Superior temporal gyrus (tissue), 1 donor: ENCODE data around the gene GTF3C1.
"Not testable (repeated sequence)": the region's sequence is repeated elsewhere in the genome, so short reads cannot be mapped to it uniquely, and the experiment has no call there.

Experiments
- DNase-seq: peaks from one replicate; pipeline ENCODE4 v3.0.0-alpha.2; 2016; ENCODE audit errors: extremely low spot score

The GTF3C1 gene

GRCh38 chr16:27549746-27550581 is at the start of gene GTF3C1, which contains the start of gene KATNIP:
TSS of gene GTF3C1 (minus strand) at chr16:27549913. CDS start at chr16:27549890, 23 bp downstream.
TSS of gene KATNIP (plus strand) at chr16:27550144. CDS start at chr16:27550171, 27 bp downstream.
- peak; percentile 99 for DNase-seq

GRCh38 chr16:27598931-27599565 is 49.3 kb upstream of the GTF3C1 start:
- DNase-seq, result no peak

- no peak for DNase-seq
These were observed 48.5 kb upstream of the GTF3C1 start for GRCh38 chr16:27598220-27598619.

GRCh38 chr16:27597361-27597760 is 47.6 kb upstream of the GTF3C1 start:
- DNase-seq, result no peak

GRCh38 chr16:27596411-27596810 is 46.7 kb upstream of the GTF3C1 start:
- no peak for DNase-seq

- DNase-seq, result no peak
These were observed 46.3 kb upstream of the GTF3C1 start for GRCh38 chr16:27595993-27596392.

GRCh38 chr16:27595475-27595874 is 45.8 kb upstream of the GTF3C1 start:
- no peak for DNase-seq

- DNase-seq, result no peak
These were observed 42.1 kb upstream of the GTF3C1 start for GRCh38 chr16:27591837-27592236.

GRCh38 chr16:27588057-27588456 is 38.3 kb upstream of the GTF3C1 start:
- no peak for DNase-seq

- no peak for DNase-seq
These were observed 37.0 kb upstream of the GTF3C1 start for GRCh38 chr16:27586711-27587110.

- DNase-seq, result no peak
These were observed 35.5 kb upstream of the GTF3C1 start for GRCh38 chr16:27585200-27585599.

- DNase-seq, result no peak
These were observed 33.9 kb upstream of the GTF3C1 start for GRCh38 chr16:27583634-27584033.

- no peak for DNase-seq
These were observed 33.2 kb upstream of the GTF3C1 start for GRCh38 chr16:27582883-27583282.

GRCh38 chr16:27579087-27579980 is 29.6 kb upstream of the GTF3C1 start:
- no peak for DNase-seq

GRCh38 chr16:27576729-27577128 is 27.0 kb upstream of the GTF3C1 start:
- DNase-seq, result no peak

GRCh38 chr16:27572711-27573110 is 23.0 kb upstream of the GTF3C1 start:
- no peak for DNase-seq

GRCh38 chr16:27571433-27572326 is 22.0 kb upstream of the GTF3C1 start:
- no peak for DNase-seq

GRCh38 chr16:27570986-27571385 is 21.3 kb upstream of the GTF3C1 start:
- DNase-seq, result not testable (repeated sequence)

- DNase-seq, result no peak
These were observed 18.4 kb upstream of the GTF3C1 start for GRCh38 chr16:27568077-27568476.

GRCh38 chr16:27566417-27566816 is 16.7 kb upstream of the GTF3C1 start:
- DNase-seq, result no peak

- DNase-seq, result no peak
These were observed 14.5 kb upstream of the GTF3C1 start for GRCh38 chr16:27564224-27564623.
